Peyer's patch (tissue), 4 donors: ENCODE results near the gene FOXK1. TPM values are rescaled to one million over a fixed set of nuclear protein-coding genes. Genes with fewer than 3 reads are reported as not detected.

ENCODE experiments used
- DNase-seq, 3 donors: peaks; one replicate each; pipeline ENCODE4 v3.0.0-alpha.2; 2017 to 2019
- H3K27ac ChIP-seq, 4 donors: fragments of 200-600 bp; sonication (generic); one replicate each; pipeline ENCODE4 v1.5.1; 2016 to 2019
- H3K27me3 ChIP-seq, 2 donors: fragments of 200-600 bp; sonication (generic); one replicate each; pipeline ENCODE4 v1.5.1; 2019
- H3K36me3 ChIP-seq, 3 donors: fragments of 200-600 bp; sonication (generic); one replicate each; pipeline ENCODE4 v1.5.1; 2016 to 2019
- H3K4me1 ChIP-seq, 4 donors: fragments of 200-600 bp; sonication (generic); one replicate each; pipeline ENCODE4 v1.5.1; 2016 to 2019
- H3K4me3 ChIP-seq, 4 donors: fragments of 200-600 bp; sonication (generic); 1 replicate in 3 of 4; 2 replicates in 1 of 4; pipeline ENCODE4 v1.5.1; 2016 to 2019; ENCODE audit warnings: mild to moderate bottlenecking in 1 of 4
- H3K9me3 ChIP-seq, 4 donors: fragments of 200-600 bp; sonication (generic); one replicate each; pipeline ENCODE4 v1.5.1; 2016 to 2019; ENCODE audit warnings: mild to moderate bottlenecking in 1 of 4
- CTCF ChIP-seq, 6 experiments: fragments of 450-650 bp in 4 of 6; fragments of 200-600 bp in 2 of 6; sonication (generic) in 1 of 6; IDR thresholded peaks; one replicate each; pipeline ENCODE4 v1.5.1; 2017 to 2019; ENCODE audit warnings: antibody characterized with exemption in 6 of 6, mild to moderate bottlenecking in 3 of 6, moderate library complexity in 1 of 6
- POLR2A ChIP-seq, 2 donors: fragments of 450-650 bp; IDR thresholded peaks; one replicate each; pipeline ENCODE4 v1.5.1; 2017; ENCODE audit warnings: antibody characterized with exemption in 2 of 2, mild to moderate bottlenecking in 2 of 2, moderate library complexity in 2 of 2
- total RNA-seq, 4 donors: library from RNA; depleted of rRNA; stranded (reverse); fragments of >200 nt; gene quantifications; one replicate each; pipeline ENCODE4 v1.1.0, GENCODE V29; 2016

Gene FOXK1
- total RNA-seq, 4 donors from 2014 or later: 14.9 to 47.0 (median 36.1) TPM

- Histone ChIP-seq H3K4me1 (peaks cover 0 to 39% (median 7%) of the 10 kb centered on the region in 4 donors), H3K27ac (no peak overlapping the region), H3K4me3 (no peak overlapping the region), H3K9me3 (no peaks in the 10 kb centered on the region), H3K36me3 (peaks cover 0 to 27% (median 0%) of the 10 kb centered on the region in 3 donors), H3K27me3 (no peaks in the 10 kb centered on the region)
- no peak for TF ChIP-seq CTCF (IDR thresholded peaks at IDR 0.05)
- no peak for TF ChIP-seq POLR2A (IDR thresholded peaks at IDR 0.05)
- DNase-seq: no peak
These were observed 58.7 kb downstream of the FOXK1 start for GRCh38 chr7:4740796-4741195.

- H3K27ac ChIP-seq: peak overlapping the region in 2 of 4 donors; percentile 38 to 93
- peak in 2 of 3 donors; percentile 59 to 67 for DNase-seq
- peaks cover 0 to 49% (median 7%) of the 10 kb centered on the region in 4 donors for H3K4me1 ChIP-seq
- H3K36me3 ChIP-seq: peaks cover 0 to 27% (median 0%) of the 10 kb centered on the region in 3 donors
- no peak overlapping the region for H3K4me3 ChIP-seq
- H3K27me3 ChIP-seq: no peaks in the 10 kb centered on the region
- H3K9me3 ChIP-seq: no peaks in the 10 kb centered on the region
- TF ChIP-seq CTCF (IDR thresholded peaks at IDR 0.05) (no peak), POLR2A (IDR thresholded peaks at IDR 0.05) (peak in 1 of 2 donors; percentile 27)
These were observed 60.0 kb downstream of the FOXK1 start for GRCh38 chr7:4742051-4742573.

DNA sequence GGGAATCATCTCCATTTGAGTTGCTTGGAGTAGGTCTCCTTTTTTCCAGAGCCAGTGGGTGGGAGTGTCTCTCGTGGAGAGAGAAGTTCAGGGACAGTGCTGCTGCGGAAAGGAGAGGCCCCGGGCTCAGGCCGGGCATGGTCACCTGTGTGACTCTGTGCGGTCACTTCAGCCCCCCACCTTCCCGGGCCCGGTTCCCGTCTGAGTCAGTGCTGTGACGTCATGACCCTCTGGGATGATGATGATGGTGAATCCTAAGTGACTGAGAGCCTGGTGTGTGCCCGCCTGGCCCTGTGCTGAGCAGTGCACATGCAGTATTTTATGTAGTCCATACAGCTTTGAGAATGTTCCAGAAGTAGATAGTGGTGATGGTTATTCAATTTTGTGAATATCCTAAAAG, 60.8 kb downstream of the FOXK1 start:
- H3K27me3 ChIP-seq: no peaks in the 10 kb centered on the region
- H3K36me3 ChIP-seq: peaks cover 0 to 27% (median 0%) of the 10 kb centered on the region in 3 donors
- H3K9me3 ChIP-seq: no peaks in the 10 kb centered on the region
- peaks cover 0 to 56% (median 7%) of the 10 kb centered on the region in 4 donors for H3K4me1 ChIP-seq
- H3K4me3 ChIP-seq: no peak overlapping the region
- no peak for DNase-seq
- peak overlapping the region in 2 of 4 donors; percentile 93 to 94 for H3K27ac ChIP-seq
- TF ChIP-seq CTCF (IDR thresholded peaks at IDR 0.05) (no peak), POLR2A (IDR thresholded peaks at IDR 0.05) (no peak)

GRCh38 chr7:4744391-4745264, 62.5 kb downstream of the FOXK1 start:
- H3K4me1 ChIP-seq: peaks cover 0 to 43% (median 7%) of the 10 kb centered on the region in 4 donors
- H3K4me3 ChIP-seq: peak overlapping the region; percentile 23 to 42 (median 38)
- no peaks in the 10 kb centered on the region for H3K9me3 ChIP-seq

More at GRCh38 chr7:4744391-4745264, 62.5 kb downstream of the FOXK1 start:
- peaks cover 0 to 27% (median 0%) of the 10 kb centered on the region in 3 donors for H3K36me3 ChIP-seq
- TF ChIP-seq CTCF (IDR thresholded peaks at IDR 0.05) (no peak), POLR2A (IDR thresholded peaks at IDR 0.05) (peak in 1 of 2 donors; percentile 27)
- H3K27me3 ChIP-seq: no peaks in the 10 kb centered on the region
- H3K27ac ChIP-seq: peak overlapping the region; percentile 77 to 94 (median 88)
- DNase-seq: peak; percentile 87 to 96 (median 95)
